ENCODE data around the gene IRAK2. TPM values are rescaled to one million over a fixed set of nuclear protein-coding genes. Genes with fewer than 3 reads are reported as not detected.

The IRAK2 gene
- total RNA-seq, 1 donor = 4.0 TPM

GRCh38 chr3:10274601-10275000 lies 109.9 kb downstream of the IRAK2 start:
- Histone ChIP-seq H3K9me3 (ENCODE audit: low read depth, low read length) (no peaks in the 10 kb centered on the region), H3K4me1 (ENCODE audit: insufficient read depth, low read length) (no peaks in the 10 kb centered on the region), H2AFZ (ENCODE audit: low read length) (no peak overlapping the region), H3K27ac (ENCODE audit: low read depth, low read length) (no peak overlapping the region), H4K20me1 (ENCODE audit: insufficient read depth, low read length) (peaks cover 22% of the 10 kb centered on the region), H3K4me3 (ENCODE audit: insufficient read depth, low read length) (no peak overlapping the region), H3K79me2 (ENCODE audit: insufficient read depth, low read length) (peaks cover 79% of the 10 kb centered on the region), H3K27me3 (ENCODE audit: insufficient read depth, low read length) (no peaks in the 10 kb centered on the region), H3K4me2 (ENCODE audit: insufficient read depth, low read length) (no peak overlapping the region), H3K36me3 (ENCODE audit: insufficient read depth, low read length) (peaks cover 41% of the 10 kb centered on the region)
- no peak for DNase-seq (ENCODE audit: insufficient read length, low spot score, missing footprints)
- TF ChIP-seq CTCF (IDR thresholded peaks at IDR 0.05; ENCODE audit: extremely low read depth, low read depth, low read length) = no peak

GRCh38 chr3:10277115-10277625 lies 112.5 kb downstream of the IRAK2 start:
- Histone ChIP-seq H3K79me2 (ENCODE audit: insufficient read depth, low read length) (peaks cover 54% of the 10 kb centered on the region), H3K9me3 (ENCODE audit: low read depth, low read length) (no peaks in the 10 kb centered on the region), H3K4me3 (ENCODE audit: insufficient read depth, low read length) (no peak overlapping the region), H3K27ac (ENCODE audit: low read depth, low read length) (no peak overlapping the region), H2AFZ (ENCODE audit: low read length) (no peak overlapping the region), H3K4me1 (ENCODE audit: insufficient read depth, low read length) (peaks cover 7% of the 10 kb centered on the region), H4K20me1 (ENCODE audit: insufficient read depth, low read length) (peaks cover 22% of the 10 kb centered on the region), H3K4me2 (ENCODE audit: insufficient read depth, low read length) (no peak overlapping the region), H3K27me3 (ENCODE audit: insufficient read depth, low read length) (no peaks in the 10 kb centered on the region), H3K36me3 (ENCODE audit: insufficient read depth, low read length) (peaks cover 41% of the 10 kb centered on the region)
- TF ChIP-seq CTCF (IDR thresholded peaks at IDR 0.05; ENCODE audit: extremely low read depth, low read depth, low read length) = no peak
- no peak for DNase-seq (ENCODE audit: insufficient read length, low spot score, missing footprints)

- Histone ChIP-seq H3K9me3 (ENCODE audit: low read depth, low read length) (no peaks in the 10 kb centered on the region), H3K36me3 (ENCODE audit: insufficient read depth, low read length) (peaks cover 45% of the 10 kb centered on the region), H4K20me1 (ENCODE audit: insufficient read depth, low read length) (peaks cover 14% of the 10 kb centered on the region)
Measured at GRCh38 chr3:10278501-10278900, 113.8 kb downstream of the IRAK2 start.

More at GRCh38 chr3:10278501-10278900, 113.8 kb downstream of the IRAK2 start:
- no peak for DNase-seq (ENCODE audit: insufficient read length, low spot score, missing footprints)
- Histone ChIP-seq H3K79me2 (ENCODE audit: insufficient read depth, low read length) (peaks cover 44% of the 10 kb centered on the region), H3K4me3 (ENCODE audit: insufficient read depth, low read length) (no peak overlapping the region), H3K27me3 (ENCODE audit: insufficient read depth, low read length) (no peaks in the 10 kb centered on the region), H3K4me1 (ENCODE audit: insufficient read depth, low read length) (peaks cover 16% of the 10 kb centered on the region), H3K4me2 (ENCODE audit: insufficient read depth, low read length) (no peak overlapping the region), H2AFZ (ENCODE audit: low read length) (no peak overlapping the region), H3K27ac (ENCODE audit: low read depth, low read length) (no peak overlapping the region)
- TF ChIP-seq CTCF (IDR thresholded peaks at IDR 0.05; ENCODE audit: extremely low read depth, low read depth, low read length) = no peak

Measured in osteoblast (primary cell).